H1 (cell line): ENCODE measurements around the gene PAX8. TPM values are rescaled to one million over a fixed set of nuclear protein-coding genes. Genes with fewer than 3 reads are reported as not detected.

Experiments used
- CTCF ChIA-PET: fragments of 300-600 bp; sonication (Branson Sonifier 250); formaldehyde crosslinking; loops from one replicate; lab custom pipeline; 2021; ENCODE audit not compliant: partially characterized antibody; lab: Charles Lee
- POLR2A ChIA-PET: fragments of 300-600 bp; sonication (Branson Sonifier 250); formaldehyde crosslinking; loops from one replicate; lab custom pipeline; 2021; ENCODE audit warnings: inconsistent platforms; ENCODE audit not compliant: partially characterized antibody; lab: Charles Lee
- DNase-seq, 2 experiments: peaks; one replicate each; pipeline versions ENCODE4 v3.0.0 to v3.0.0-alpha.2; 2010 to 2022; ENCODE audit warnings: low spot score in 2 of 2, low read depth in 1 of 2, mixed read lengths in 1 of 2
- FAIRE-seq: peaks from 2 replicates; lab custom pipeline; 2011; peaks lifted over from hg19 to GRCh38; lab: Jason Lieb, UNC
- H2AFZ ChIP-seq: 2 replicates; pipeline ENCODE4 v1.8.1; 2012; ENCODE audit warnings: low read length, inconsistent platforms
- H2AK5ac ChIP-seq: 2 replicates; pipeline ENCODE4 v1.6.1; 2013; ENCODE audit warnings: low read depth, low read length
- H2BK120ac ChIP-seq: replicated peaks from 2 replicates; pipeline ENCODE3; 2013; ENCODE audit warnings: low read depth, low read length, inconsistent platforms
- H2BK12ac ChIP-seq: 2 replicates; pipeline ENCODE4 v1.6.1; 2013; ENCODE audit warnings: low read depth, low read length
- H2BK15ac ChIP-seq: 2 replicates; pipeline ENCODE4 v1.6.1; 2013; ENCODE audit warnings: low read length
- H2BK20ac ChIP-seq: 2 replicates; pipeline ENCODE4 v1.6.1; 2013; ENCODE audit warnings: low read length
- H2BK5ac ChIP-seq: 2 replicates; pipeline ENCODE4 v1.6.1; 2013; ENCODE audit warnings: low read depth, low read length
- H3K14ac ChIP-seq: 2 replicates; pipeline ENCODE4 v1.6.1; 2013; ENCODE audit warnings: inconsistent platforms; ENCODE audit not compliant: insufficient read length
- H3K18ac ChIP-seq: 2 replicates; pipeline ENCODE4 v1.6.1; 2013; ENCODE audit warnings: low read length; ENCODE audit errors: extremely low read depth
- H3K23ac ChIP-seq: 2 replicates; pipeline ENCODE4 v1.6.1; 2013; ENCODE audit warnings: inconsistent platforms; ENCODE audit not compliant: insufficient read length
- H3K23me2 ChIP-seq: 2 replicates; pipeline ENCODE4 v1.6.1; 2013; ENCODE audit warnings: low read depth, low read length
- H3K27ac ChIP-seq: 2 replicates; pipeline ENCODE4 v1.6.1; 2011; ENCODE audit warnings: low read depth, low read length, inconsistent platforms
- H3K27me3 ChIP-seq, 4 experiments: replicated peaks in 1 of 4; 1 replicate in 1 of 4; 2 replicates in 3 of 4; pipeline versions ENCODE4 v1.6.1 to v1.8.1; 2011 to 2013; ENCODE audit warnings: low read length in 3 of 4, mild to moderate bottlenecking in 3 of 4, inconsistent platforms in 2 of 4, mixed read lengths in 2 of 4, moderate library complexity in 1 of 4; ENCODE audit not compliant: control insufficient read depth in 3 of 4, insufficient read depth in 3 of 4; ENCODE audit errors: extremely low read depth in 1 of 4
- H3K36me3 ChIP-seq, 4 experiments: 2 replicates each; pipeline versions ENCODE4 v1.6.1 to v1.8.1; 2011 to 2013; ENCODE audit warnings: mild to moderate bottlenecking in 4 of 4, low read length in 3 of 4, moderate library complexity in 2 of 4, control low read depth in 1 of 4, inconsistent platforms in 1 of 4; ENCODE audit not compliant: insufficient read depth in 4 of 4, control insufficient read depth in 2 of 4
- H3K4ac ChIP-seq: replicated peaks from 2 replicates; pipeline ENCODE3; 2013; ENCODE audit warnings: low read length, low read depth, mixed read lengths, inconsistent platforms; ENCODE audit not compliant: insufficient read length
- H3K4me1 ChIP-seq, 4 experiments: replicated peaks in 1 of 4; 1 replicate in 1 of 4; 2 replicates in 3 of 4; pipeline versions ENCODE4 v1.6.1 to v1.8.1; 2011 to 2013; ENCODE audit warnings: low read length in 3 of 4, inconsistent platforms in 2 of 4, mixed read lengths in 1 of 4; ENCODE audit not compliant: insufficient read depth in 4 of 4, control insufficient read depth in 3 of 4
- H3K4me2 ChIP-seq, 2 experiments: 2 replicates each; pipeline versions ENCODE4 v1.6.1 to v1.8.1; 2011 to 2013; ENCODE audit warnings: low read depth in 2 of 2, low read length in 2 of 2, control low read depth in 1 of 2, inconsistent platforms in 1 of 2, mild to moderate bottlenecking in 1 of 2; ENCODE audit not compliant: insufficient read depth in 1 of 2
- H3K4me3 ChIP-seq, 4 experiments: fragments of 200-600, 300-600 bp in 1 of 4; sonication (generic), shearing (Covaris generic), sonication (Bioruptor Twin) in 1 of 4; 2 replicates each; pipeline versions ENCODE4 v1.5.1 to v1.8.1; 2011 to 2016; ENCODE audit warnings: low read length in 4 of 4, low read depth in 3 of 4, control low read depth in 2 of 4, inconsistent platforms in 2 of 4, mild to moderate bottlenecking in 2 of 4, mixed read lengths in 1 of 4, moderate library complexity in 1 of 4; ENCODE audit not compliant: insufficient read depth in 2 of 4; ENCODE audit errors: extremely low read depth in 1 of 4
- H3K56ac ChIP-seq: replicated peaks from 2 replicates; pipeline ENCODE3; 2013; ENCODE audit warnings: low read depth, mild to moderate bottlenecking, mixed read lengths, low read length, inconsistent platforms; ENCODE audit not compliant: insufficient read length
- H3K79me1 ChIP-seq: 2 replicates; pipeline ENCODE4 v1.6.1; 2013; ENCODE audit warnings: low read depth, low read length, control low read depth
- H3K79me2 ChIP-seq, 2 experiments: 2 replicates each; pipeline versions ENCODE4 v1.6.1 to v1.8.1; 2012 to 2013; ENCODE audit warnings: low read length in 2 of 2, mild to moderate bottlenecking in 2 of 2, inconsistent platforms in 1 of 2; ENCODE audit not compliant: insufficient read depth in 2 of 2, control insufficient read depth in 1 of 2
- H3K9ac ChIP-seq, 4 experiments: replicated peaks in 1 of 4; 1 replicate in 1 of 4; 2 replicates in 3 of 4; pipeline versions ENCODE4 v1.6.1 to v1.8.1; 2011 to 2013; ENCODE audit warnings: low read depth in 3 of 4, low read length in 3 of 4, control low read depth in 2 of 4, mild to moderate bottlenecking in 2 of 4, moderate library complexity in 2 of 4, inconsistent platforms in 1 of 4; ENCODE audit errors: extremely low read depth in 1 of 4
- H3K9me3 ChIP-seq, 2 experiments: 2 replicates each; pipeline versions ENCODE4 v1.6.1 to v1.8.1; 2012 to 2013; ENCODE audit warnings: mild to moderate bottlenecking in 2 of 2, moderate library complexity in 2 of 2, control low read depth in 1 of 2, inconsistent platforms in 1 of 2, low read depth in 1 of 2, low read length in 1 of 2, mixed read lengths in 1 of 2; ENCODE audit not compliant: insufficient read depth in 2 of 2
- H4K20me1 ChIP-seq, 2 experiments: replicated peaks in 1 of 2; 2 replicates each; pipeline versions ENCODE3 to v1.8.1; 2011 to 2013; ENCODE audit warnings: inconsistent platforms in 2 of 2, low read length in 2 of 2, mild to moderate bottlenecking in 1 of 2; ENCODE audit not compliant: insufficient read depth in 2 of 2, control insufficient read depth in 1 of 2
- H4K5ac ChIP-seq: 2 replicates; pipeline ENCODE4 v1.6.1; 2013; ENCODE audit warnings: low read length, low read depth, mixed read lengths, inconsistent platforms; ENCODE audit not compliant: insufficient read length
- H4K8ac ChIP-seq: 2 replicates; pipeline ENCODE4 v1.8.0; 2013; ENCODE audit warnings: mild to moderate bottlenecking, moderate library complexity, low read length, inconsistent platforms; ENCODE audit not compliant: insufficient read depth; ENCODE audit errors: extremely low read depth
- H4K91ac ChIP-seq: replicated peaks from 2 replicates; pipeline ENCODE3; 2013; ENCODE audit warnings: low read length, mixed read lengths, inconsistent platforms; ENCODE audit not compliant: insufficient read length
- EZH2 ChIP-seq: fragments of 200-600 bp; sonication (generic); IDR thresholded peaks from 2 replicates; pipeline ENCODE4 v1.7.1; 2012; ENCODE audit warnings: low read depth, mild to moderate bottlenecking, moderate library complexity, low read length, inconsistent platforms; ENCODE audit not compliant: severe bottlenecking
- GABPA ChIP-seq: IDR thresholded peaks from 2 replicates; pipeline ENCODE4 v1.6.1; 2011; ENCODE audit warnings: mild to moderate bottlenecking, low read length, moderate library complexity, borderline replicate concordance; ENCODE audit not compliant: insufficient read depth
- GTF2F1 ChIP-seq: IDR thresholded peaks from 2 replicates; pipeline ENCODE4 v1.6.1; 2012; ENCODE audit warnings: low read depth, low read length, improper control_type of control experiment, borderline replicate concordance
- HDAC2 ChIP-seq, 2 experiments: fragments of 300-600 bp in 1 of 2; sonication (generic) in 1 of 2; IDR thresholded peaks; 2 replicates each; pipeline ENCODE4 v1.6.1; 2011 to 2012; ENCODE audit warnings: low read depth in 2 of 2, low read length in 2 of 2, mild to moderate bottlenecking in 2 of 2, moderate library complexity in 2 of 2, borderline replicate concordance in 1 of 2, inconsistent platforms in 1 of 2
- KDM1A ChIP-seq: fragments of 200-600, 300-600 bp; sonication (generic); IDR thresholded peaks from 2 replicates; pipeline ENCODE4 v1.7.1; 2016; ENCODE audit warnings: mild to moderate bottlenecking, low read length, borderline replicate concordance
- NANOG ChIP-seq: IDR thresholded peaks from 2 replicates; pipeline ENCODE4 v1.6.1; 2011; ENCODE audit warnings: low read length, low read depth, mild to moderate bottlenecking, inconsistent platforms; ENCODE audit not compliant: insufficient read depth, poor library complexity, severe bottlenecking
- SIRT6 ChIP-seq: IDR thresholded peaks from one replicate; pipeline ENCODE4 v1.7.1; 2012; ENCODE audit warnings: low read length, inconsistent platforms
- SP1 ChIP-seq: IDR thresholded peaks from 2 replicates; pipeline ENCODE4 v1.6.1; 2011; ENCODE audit warnings: low read depth, low read length
- SRF ChIP-seq: IDR thresholded peaks from 2 replicates; pipeline ENCODE4 v1.6.1; 2011; ENCODE audit warnings: mild to moderate bottlenecking, low read depth, low read length, moderate library complexity
- TCF12 ChIP-seq: IDR thresholded peaks from 2 replicates; pipeline ENCODE4 v1.6.1; 2011; ENCODE audit warnings: low read depth, mild to moderate bottlenecking, low read length
- USF2 ChIP-seq: IDR thresholded peaks from 2 replicates; pipeline ENCODE4 v1.6.1; 2011; ENCODE audit warnings: low read length, improper control_type of control experiment
- WGBS, 2 experiments: shearing (Covaris generic) in 1 of 2; methylation state at CpG; one replicate each; pipeline versions ENCODE4 v1.1.6 to v1.1.7; 2013 to 2015; ENCODE audit warnings: low lambda C conversion rate in 2 of 2, mixed read lengths in 2 of 2, inconsistent platforms in 1 of 2, low coverage in 1 of 2, missing lambda C conversion rate in 1 of 2; ENCODE audit not compliant: insufficient replicate concordance in 2 of 2, insufficient coverage in 1 of 2, insufficient read length in 1 of 2; ENCODE audit errors: extremely low coverage in 1 of 2, missing lambda C conversion rate in 1 of 2; 5-methylcytosine and 5-hydroxymethylcytosine counted together
- polyA plus RNA-seq, 7 experiments: library from polyadenylated mRNA; depleted of rRNA in 3 of 7; stranded (reverse) in 5 of 7; unstranded in 2 of 7; fragments of >200 nt in 5 of 7; fragments of 200-250 nt in 2 of 7; gene quantifications; 1 replicate in 5 of 7; 2 replicates in 1 of 7; 4 replicates in 1 of 7; pipeline versions ENCODE4 v1.2.1 to v1.2.3, GENCODE V29; 2011 to 2013; ENCODE audit warnings: missing spikeins in 2 of 7, mixed read lengths in 2 of 7
- total RNA-seq: library from RNA; stranded (reverse); fragmentation: NEBNext Ultra II Directional; extraction: Animal tissue kit (Norgen Biotek cat#: 25700); gene quantifications from 2 replicates; pipeline ENCODE4 v1.2.1, GENCODE V29; 2021

PAX8 gene
- total and polyA plus RNA-seq, 2 of the 8 experiments (the other 6 are each of a cell fraction or from before 2014, with no cell fraction given), result 0.02 TPM; not detected in 1

DNA sequence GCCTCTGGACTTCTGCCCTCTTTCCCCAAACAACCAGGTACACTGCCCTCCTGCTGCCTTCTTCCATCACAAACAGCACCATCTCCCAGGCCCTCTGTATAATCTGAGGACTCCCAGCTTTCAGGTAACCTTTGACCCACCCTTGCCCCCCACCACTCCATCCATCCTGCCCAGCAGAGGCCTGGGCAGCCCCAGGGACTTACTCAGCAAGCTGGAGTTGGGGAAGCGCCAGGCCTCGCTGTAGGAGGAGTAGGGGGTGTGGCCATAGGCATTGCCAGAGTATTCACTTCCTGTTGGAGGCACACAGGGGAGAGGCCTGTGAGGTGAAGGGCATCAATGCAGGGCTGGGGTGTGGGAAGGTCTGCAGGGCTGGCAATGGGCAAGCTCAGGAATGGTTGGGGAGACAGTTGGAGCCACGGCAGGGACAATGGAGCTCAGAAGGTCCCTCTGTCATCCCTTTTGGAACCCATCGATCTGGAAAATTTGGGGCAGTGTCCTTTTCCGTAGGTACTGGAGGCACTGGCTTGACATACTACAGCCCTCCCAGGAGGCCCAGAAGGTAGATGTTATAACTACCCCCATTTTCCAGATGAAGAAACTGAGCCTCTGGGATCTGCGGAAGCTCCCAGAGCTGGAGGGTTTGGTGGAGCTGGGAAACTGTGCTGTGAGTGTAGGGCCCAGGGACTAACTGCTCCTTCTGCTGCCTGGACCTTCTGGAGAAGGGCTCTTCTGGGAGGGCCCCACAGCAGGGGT is 58.7 kb downstream of the PAX8 start:
- Histone ChIP-seq H4K20me1 (no peaks in the 10 kb centered on the region), H3K4me1 (peaks cover 0 to 5% (median 4%) of the 10 kb centered on the region in 4 experiments; a peak in 4 of 7 replicates), H2BK20ac (no peak overlapping the region), H3K4me2 (no peak overlapping the region), H2BK120ac (no peak overlapping the region), H3K14ac (no peak overlapping the region), H3K9me3 (no peaks in the 10 kb centered on the region), H2AK5ac (no peak overlapping the region), H3K56ac (no peak overlapping the region), H3K27me3 (no peaks in the 10 kb centered on the region), H2BK15ac (no peak overlapping the region), H2BK5ac (peak overlapping the region; percentile 60; the same call in 1 of the 2 replicates), H3K36me3 (no peaks in the 10 kb centered on the region), H3K4me3 (no peak overlapping the region), H3K9ac (no peak overlapping the region), H2AFZ (peak overlapping the region; percentile 76; the same call in 1 of the 2 replicates), H4K5ac (no peak overlapping the region), H3K18ac (0 out of 2 replicates have a peak overlapping the region, but pooled peaks have one; percentile 32), H3K79me1 (no peaks in the 10 kb centered on the region), H4K8ac (no peak overlapping the region), H3K23me2 (no peaks in the 10 kb centered on the region; the same call in 1 of the 2 replicates), H3K27ac (no peak overlapping the region), H3K23ac (no peak overlapping the region), H4K91ac (no peak overlapping the region), H3K79me2 (no peaks in the 10 kb centered on the region), H3K4ac (no peak overlapping the region), H2BK12ac (no peak overlapping the region)
- no peak for FAIRE-seq
- 88% methylated on average over 6 of the region's 6 CpGs; no CpG with 5 or more reads in 1 of the 2 experiments for WGBS, 2 experiments
- no peak for DNase-seq
- ChIA-PET POLR2A (no interaction called here), CTCF (interaction anchor here (1.0 to 3.8 kb wide), 8 partner anchors 10 to 170 kb away, joined by 4 to 24 read pairs (median 11); no protein-coding TSS in a partner anchor)
- no peak for TF ChIP-seq GABPA
- no peak for TF ChIP-seq NANOG
- no peak for TF ChIP-seq SIRT6
- TF ChIP-seq EZH2, result no peak
- no peak for TF ChIP-seq GTF2F1
- TF ChIP-seq TCF12, result no peak
- no peak for TF ChIP-seq KDM1A
- TF ChIP-seq SRF, result no peak
- TF ChIP-seq USF2, result no peak
- no peak for TF ChIP-seq HDAC2 (IDR thresholded peaks at IDR 0.05; ENCODE audit: borderline replicate concordance in 1 of 2, low read depth in 2 of 2, low read length in 2 of 2)
- no peak for TF ChIP-seq SP1
